ENCODE data around the gene ACTL10. TPM values are rescaled to one million over a fixed set of nuclear protein-coding genes. Genes with fewer than 3 reads are reported as not detected.

Gene ACTL10
- total and polyA plus RNA-seq, 2 of the 13 experiments (the other 11 are each of a cell fraction or from before 2014, with no cell fraction given), result not detected

GRCh38 chr20:33687370-33687915 lies 20.7 kb downstream of the ACTL10 start:
- intact Hi-C loops (cut with micrococcal nuclease; ENCODE audit: unreplicated experiment) (loop anchor here (2.0 to 5.0 kb wide), 3 partner anchors 15 to 125 kb away; partner anchors contain the start of gene CHMP4B), in situ Hi-C loops (cut with HindIII; ENCODE audit: extremely low pct_ligation_motif_present, low pct_unique_long_range_greater_than_20kb) (no loop called here)
- ChIA-PET POLR2A (interaction anchor here (0.7 to 1.2 kb wide), 4 partner anchors 13 to 425 kb away, joined by 3 to 4 read pairs (median 3); partner anchors contain the start of gene EIF2S2), CTCF (ENCODE audit: low intra/inter-chr PET ratio, low total read pairs) (no interaction called here)
- 55% methylated on average over 8 of the region's 8 CpGs for WGBS (ENCODE audit: low lambda C conversion rate)
- Histone ChIP-seq H3K4me3 (replicated peaks in 1 of 3; ENCODE audit: insufficient read depth in 1 of 3, low read depth in 2 of 3, low read length in 3 of 3) (no peak overlapping the region), H2AFZ (ENCODE audit: low read length) (no peak overlapping the region), H3K36me3 (replicated peaks in 1 of 2; ENCODE audit: control insufficient read depth in 1 of 2, insufficient read depth in 2 of 2, low read length in 2 of 2) (no peaks in the 10 kb centered on the region), H3K4me1 (ENCODE audit: insufficient read depth, low read length) (peaks cover 70% of the 10 kb centered on the region), H3K9me3 (ENCODE audit: low read length) (no peaks in the 10 kb centered on the region), H3K79me2 (ENCODE audit: insufficient read depth, low read length) (peaks cover 18% of the 10 kb centered on the region), H4K20me1 (ENCODE audit: insufficient read depth, low read length) (no peaks in the 10 kb centered on the region), H3K27ac (ENCODE audit: extremely low read length, insufficient read depth, low read length) (no peak overlapping the region), H3K4me2 (ENCODE audit: low read depth, low read length) (peak overlapping the region; percentile 37), H3K27me3 (ENCODE audit: control insufficient read depth in 1 of 2, insufficient read depth in 2 of 2, low read length in 2 of 2) (no peaks in the 10 kb centered on the region), H3K9ac (ENCODE audit: insufficient read depth, low read depth, low read length) (no peak overlapping the region)
- no peak for ATAC-seq
- no peak for DNase-seq (ENCODE audit: low spot score)
- FAIRE-seq, result no peak
- BruUV-seq (replicated peaks), result no TSS peak
- no peak for TF ChIP-seq TOPORS (CRISPR knock-in tag; IDR thresholded peaks at IDR 0.05)
- no peak for TF ChIP-seq ZNF343 (CRISPR knock-in tag; IDR thresholded peaks at IDR 0.05)
- no peak for TF ChIP-seq RBAK (CRISPR knock-in tag; IDR thresholded peaks at IDR 0.05)
- TF ChIP-seq ESRRA (CRISPR knock-in tag; IDR thresholded peaks at IDR 0.05; ENCODE audit: low read depth), result no peak
- TF ChIP-seq ZNF468 (CRISPR knock-in tag; IDR thresholded peaks at IDR 0.05), result no peak
- peak; percentile 69 for TF ChIP-seq ZNF263 (CRISPR knock-in tag; IDR thresholded peaks at IDR 0.05)
- TF ChIP-seq KDM2A (CRISPR knock-in tag; IDR thresholded peaks at IDR 0.05; ENCODE audit: borderline replicate concordance, low read depth), result 0 out of 2 replicates have a peak, but pooled peaks have one; percentile 22
- TF ChIP-seq EP300 (IDR thresholded peaks at IDR 0.05; ENCODE audit: low read depth in 2 of 2, low read length in 2 of 2), result no peak
- 0 out of 2 replicates have a peak, but pooled peaks have one; percentile 16 for TF ChIP-seq EP300 (CRISPR knock-in tag; IDR thresholded peaks at IDR 0.05; ENCODE audit: borderline replicate concordance)
- TF ChIP-seq ZNF331 (CRISPR knock-in tag; IDR thresholded peaks at IDR 0.05), result peak; percentile 8; the same call in 1 of the 2 replicates
- TF ChIP-seq ZNF362 (CRISPR knock-in tag; IDR thresholded peaks at IDR 0.05; ENCODE audit: borderline replicate concordance), result no peak
- 0 out of 2 replicates have a peak, but pooled peaks have one; percentile 18 for TF ChIP-seq ETV5 (CRISPR knock-in tag; IDR thresholded peaks at IDR 0.05; ENCODE audit: borderline replicate concordance)
- no peak for TF ChIP-seq ZFP36L2 (CRISPR knock-in tag; IDR thresholded peaks at IDR 0.05)
- TF ChIP-seq GABPB1 (CRISPR knock-in tag; IDR thresholded peaks at IDR 0.05), result 0 out of 2 replicates have a peak, but pooled peaks have one; percentile 26
- 0 out of 2 replicates have a peak, but pooled peaks have one; percentile 8 for TF ChIP-seq ELF1 (CRISPR knock-in tag; IDR thresholded peaks at IDR 0.05)
- TF ChIP-seq ZNF775 (CRISPR knock-in tag; IDR thresholded peaks at IDR 0.05; ENCODE audit: borderline replicate concordance), result no peak
- TF ChIP-seq ATF5 (CRISPR knock-in tag; IDR thresholded peaks at IDR 0.05; ENCODE audit: low read depth), result no peak
- peak; percentile 22; the same call in 1 of the 2 replicates for TF ChIP-seq ZMYM3 (CRISPR knock-in tag; IDR thresholded peaks at IDR 0.05)
- TF ChIP-seq ZNF614 (CRISPR knock-in tag; IDR thresholded peaks at IDR 0.05; ENCODE audit: borderline replicate concordance), result 0 out of 2 replicates have a peak, but pooled peaks have one; percentile 18
- no peak for TF ChIP-seq CREBL2 (CRISPR knock-in tag; IDR thresholded peaks at IDR 0.05; ENCODE audit: borderline replicate concordance)
- TF ChIP-seq ZC3H4 (CRISPR knock-in tag; IDR thresholded peaks at IDR 0.05; ENCODE audit: borderline replicate concordance), result no peak
- no peak for TF ChIP-seq SIX1 (CRISPR knock-in tag; IDR thresholded peaks at IDR 0.05; ENCODE audit: borderline replicate concordance)
- TF ChIP-seq ZMYM2 (CRISPR knock-in tag; IDR thresholded peaks at IDR 0.05), result peak; percentile 30; the same call in 1 of the 2 replicates
- TF ChIP-seq ETV6 (CRISPR knock-in tag; conservative IDR thresholded peaks at IDR 0.05), result 0 out of 2 replicates have a peak, but pooled peaks have one; percentile 38
- TF ChIP-seq ZNF570 (CRISPR knock-in tag; IDR thresholded peaks at IDR 0.05; ENCODE audit: borderline replicate concordance), result no peak
